ENCODE measurements around the gene RSPH4A.
"Not testable (repeated sequence)": the region's sequence is repeated elsewhere in the genome, so short reads cannot be mapped to it uniquely, and the experiment has no call there.

Gene RSPH4A

DNA sequence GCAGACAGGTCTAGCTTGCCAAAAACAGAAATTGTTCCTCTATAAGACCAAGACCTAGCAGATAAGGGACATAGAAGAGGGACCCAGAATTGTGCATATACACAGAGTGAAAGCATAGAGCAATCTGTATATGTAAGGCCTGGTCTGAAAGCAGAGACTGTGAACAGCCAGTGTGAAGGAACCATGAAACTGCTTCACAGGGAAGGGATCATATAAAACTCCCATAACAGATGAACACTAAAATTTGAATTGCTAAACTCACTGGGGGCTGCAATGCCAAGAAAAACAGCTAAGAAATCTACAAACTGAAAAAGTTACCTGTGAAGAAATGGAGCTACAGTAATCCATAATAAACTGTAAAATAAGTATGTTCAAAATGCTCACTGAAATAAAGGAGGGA is 45.3 kb downstream of the RSPH4A start:
- no peak overlapping the region for H3K27ac ChIP-seq
- DNase-seq (ENCODE audit: low spot score) = no peak
- no peak overlapping the region for H3K4me3 ChIP-seq
- no peak for TF ChIP-seq CTCF (IDR thresholded peaks at IDR 0.05)

DNA sequence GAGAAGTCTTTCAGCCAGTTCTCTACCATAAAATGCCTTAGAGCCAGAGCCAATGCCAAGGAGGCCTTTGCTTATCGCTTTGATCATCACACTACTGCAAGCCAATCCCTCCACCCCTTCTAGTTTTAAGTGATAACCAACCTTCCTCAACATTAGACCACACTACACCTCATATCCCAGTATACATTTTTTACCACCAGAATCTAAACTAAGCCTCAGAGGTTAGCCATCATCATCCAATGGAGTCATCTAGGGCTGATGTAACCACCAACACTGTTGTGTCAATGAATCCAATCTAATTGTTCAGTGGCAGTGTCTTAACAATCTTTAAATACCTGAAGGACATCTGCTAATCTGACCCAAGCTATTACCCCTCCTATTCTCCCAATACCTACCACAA is 45.9 kb downstream of the RSPH4A start:
- no peak overlapping the region for H3K4me3 ChIP-seq
- no peak for TF ChIP-seq CTCF (IDR thresholded peaks at IDR 0.05)
- no peak overlapping the region for H3K27ac ChIP-seq
- DNase-seq (ENCODE audit: low spot score) = no peak

GRCh38 chr6:116663308-116663707 is 47.0 kb downstream of the RSPH4A start:
- Histone ChIP-seq H3K4me3 (no peak overlapping the region), H3K27ac (no peak overlapping the region)
- no peak for TF ChIP-seq CTCF (IDR thresholded peaks at IDR 0.05)
- no peak for DNase-seq (ENCODE audit: low spot score)

GRCh38 chr6:116664169-116664568 is 47.9 kb downstream of the RSPH4A start:
- not testable (repeated sequence) for H3K4me3 ChIP-seq; DNase-seq (ENCODE audit: low spot score); H3K27ac ChIP-seq

DNA sequence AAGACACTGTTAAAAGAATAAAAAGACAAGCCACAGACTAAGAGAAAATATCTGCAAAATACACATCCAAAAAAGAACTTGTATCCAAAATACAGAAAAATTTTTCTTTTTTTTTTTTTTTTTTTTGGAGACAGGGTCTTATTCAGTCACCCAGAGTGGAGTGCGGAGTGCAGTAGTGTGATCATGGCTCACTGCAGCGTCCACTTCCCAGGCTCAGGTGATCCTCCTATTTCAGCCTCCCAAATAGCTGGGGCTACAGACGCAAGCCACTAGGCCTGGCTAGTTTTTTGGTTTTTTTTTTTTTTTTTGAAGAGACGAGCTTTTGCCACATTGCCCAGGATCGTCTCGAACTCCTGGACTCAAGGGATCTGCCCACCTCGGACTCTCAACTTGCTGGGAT is 49.2 kb downstream of the RSPH4A start:
- Histone ChIP-seq H3K27ac (no peak overlapping the region), H3K4me3 (no peak overlapping the region)
- TF ChIP-seq CTCF (IDR thresholded peaks at IDR 0.05) = no peak
- DNase-seq (ENCODE audit: low spot score) = no peak

GRCh38 chr6:116666869-116667268 is 50.6 kb downstream of the RSPH4A start:
- no peak for TF ChIP-seq CTCF (IDR thresholded peaks at IDR 0.05)
- DNase-seq (ENCODE audit: low spot score) = no peak
- H3K4me3 ChIP-seq = no peak overlapping the region
- H3K27ac ChIP-seq = no peak overlapping the region

DNA sequence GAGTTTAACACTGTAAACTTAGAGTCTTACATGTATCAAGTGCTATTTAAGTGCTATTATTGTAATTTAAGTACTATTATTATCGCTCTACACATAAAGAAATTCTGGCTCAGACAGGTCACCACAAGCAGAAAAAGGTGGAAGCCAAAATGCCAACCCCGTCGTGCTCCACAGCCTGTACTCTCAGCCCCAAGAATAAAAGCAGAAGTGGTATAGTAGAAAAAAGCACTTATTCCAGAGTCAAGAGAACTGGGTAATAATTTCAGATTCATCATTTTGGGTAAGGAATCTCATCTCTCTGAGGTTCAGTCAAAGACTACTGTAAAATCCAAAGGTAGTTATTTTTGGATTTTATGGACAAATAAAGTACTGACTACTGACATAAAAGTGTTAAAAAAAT is 51.3 kb downstream of the RSPH4A start:
- no peak for TF ChIP-seq CTCF (IDR thresholded peaks at IDR 0.05)
- H3K27ac ChIP-seq = no peak overlapping the region
- H3K4me3 ChIP-seq = peak overlapping the region; percentile 96
- DNase-seq (ENCODE audit: low spot score) = no peak

DNA sequence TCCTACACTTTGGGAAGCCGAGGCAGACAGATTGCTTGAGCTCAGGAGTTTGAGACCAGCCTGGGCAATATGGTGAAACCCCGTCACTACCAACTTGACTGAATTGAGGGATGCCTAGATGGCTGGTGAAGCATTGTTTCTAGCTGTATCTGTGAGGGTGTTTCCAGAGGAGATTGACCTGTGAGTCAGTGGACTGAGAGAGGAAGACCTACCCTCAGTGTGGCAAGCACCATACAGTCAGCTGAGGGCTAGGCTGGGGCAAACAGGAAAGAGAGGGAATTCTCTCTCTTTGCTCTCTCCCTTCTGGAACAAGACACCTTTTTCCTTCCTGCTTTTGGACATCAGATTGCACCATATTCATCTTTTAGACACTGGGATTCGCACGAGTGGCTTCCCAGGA is 56.0 kb downstream of the RSPH4A start:
- TF ChIP-seq CTCF (IDR thresholded peaks at IDR 0.05) = no peak
- no peak for DNase-seq (ENCODE audit: low spot score)
- no peak overlapping the region for H3K27ac ChIP-seq
- H3K4me3 ChIP-seq = no peak overlapping the region

All from coronary artery (tissue), 2 donors.